Measurements from ENCODE around the gene C16orf95.

C16orf95 gene

DNA sequence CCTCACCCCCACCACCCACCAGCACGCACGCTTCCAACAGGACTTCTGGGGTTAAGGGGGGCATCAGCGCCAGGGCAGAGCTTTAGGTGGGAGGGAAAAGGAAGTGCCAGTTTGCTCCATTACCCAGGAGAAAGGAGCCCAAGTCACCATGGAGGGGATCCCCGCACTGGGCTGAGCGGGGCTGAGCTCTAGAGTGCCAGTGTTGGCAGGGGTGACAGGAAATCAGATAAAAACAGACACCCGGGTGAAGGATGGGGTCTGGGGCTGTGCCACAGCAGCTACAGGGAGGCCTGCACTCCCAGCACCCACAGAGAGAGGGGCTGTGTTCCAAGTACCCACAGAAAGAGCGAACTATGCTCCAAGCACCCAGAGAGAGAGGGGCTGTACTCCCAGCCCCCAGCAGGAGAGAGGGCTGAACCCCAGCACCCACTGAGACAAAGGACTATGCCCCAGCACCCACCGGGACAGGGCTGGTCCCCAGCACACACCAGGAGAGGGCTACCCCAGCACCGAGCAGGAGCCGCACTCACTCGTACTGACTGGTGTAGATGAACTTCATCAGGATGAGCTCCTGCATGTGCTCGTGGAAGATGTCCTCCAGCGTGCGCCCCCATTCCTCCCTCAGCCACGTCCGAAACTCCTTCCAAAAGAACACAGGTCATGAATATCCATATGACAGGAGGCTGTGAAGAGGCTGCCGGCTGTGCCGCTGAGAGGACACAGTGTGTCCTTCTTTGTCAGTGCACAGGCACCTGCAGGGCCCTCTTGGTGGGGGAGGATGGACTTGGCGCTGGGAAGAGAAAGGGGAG is 18.6 kb upstream of the C16orf95 start:
- peak in 2 of 3 donors; percentile 21 to 24 for DNase-seq
- Histone ChIP-seq H3K9me3 (ENCODE audit: control extremely low read depth in 1 of 5, control insufficient read depth in 4 of 5, insufficient read depth in 2 of 5, low read depth in 1 of 5, low read length in 4 of 5) (no peaks in the 10 kb centered on the region), H3K27ac (ENCODE audit: insufficient read depth in 1 of 2, low read depth in 1 of 2, low read length in 2 of 2, poor library complexity in 1 of 2, severe bottlenecking in 2 of 2) (no peak overlapping the region), H3K27me3 (replicated peaks in 2 of 5; ENCODE audit: control insufficient read depth in 4 of 5, insufficient read depth in 5 of 5, low read length in 4 of 5) (no peaks in the 10 kb centered on the region), H3K4me1 (ENCODE audit: control extremely low read depth in 1 of 4, control insufficient read depth in 4 of 4, insufficient read depth in 4 of 4, low read length in 3 of 4) (peaks cover 6 to 35% (median 26%) of the 10 kb centered on the region in 4 experiments), H3K36me3 (ENCODE audit: control insufficient read depth in 4 of 4, insufficient read depth in 4 of 4, low read length in 3 of 4) (peaks cover 7 to 55% (median 32%) of the 10 kb centered on the region in 4 experiments), H3K4me3 (ENCODE audit: control insufficient read depth in 1 of 7, extremely low read depth in 1 of 7, insufficient read depth in 4 of 7, low read depth in 2 of 7, low read length in 6 of 7) (no peak overlapping the region)
- WGBS (ENCODE audit: insufficient coverage), result 74% methylated on average over 14 of the region's 19 CpGs
- POLR2A ChIA-PET, result no interaction called here
- CTCF ChIA-PET, result interaction anchor here (1.2 to 2.2 kb wide), 2 partner anchors 11 to 58 kb away, joined by 7 to 8 read pairs; no protein-coding TSS in a partner anchor

- Histone ChIP-seq H3K36me3 (ENCODE audit: control insufficient read depth in 4 of 4, insufficient read depth in 4 of 4, low read length in 3 of 4) (peaks cover 7 to 64% (median 38%) of the 10 kb centered on the region in 4 experiments), H3K27ac (ENCODE audit: insufficient read depth in 1 of 2, low read depth in 1 of 2, low read length in 2 of 2, poor library complexity in 1 of 2, severe bottlenecking in 2 of 2) (no peak overlapping the region), H3K4me3 (ENCODE audit: control insufficient read depth in 1 of 7, extremely low read depth in 1 of 7, insufficient read depth in 4 of 7, low read depth in 2 of 7, low read length in 6 of 7) (no peak overlapping the region), H3K9me3 (ENCODE audit: control extremely low read depth in 1 of 5, control insufficient read depth in 4 of 5, insufficient read depth in 2 of 5, low read depth in 1 of 5, low read length in 4 of 5) (no peaks in the 10 kb centered on the region), H3K4me1 (ENCODE audit: control extremely low read depth in 1 of 4, control insufficient read depth in 4 of 4, insufficient read depth in 4 of 4, low read length in 3 of 4) (peaks cover 6 to 35% (median 26%) of the 10 kb centered on the region in 4 experiments), H3K27me3 (replicated peaks in 2 of 5; ENCODE audit: control insufficient read depth in 4 of 5, insufficient read depth in 5 of 5, low read length in 4 of 5) (no peaks in the 10 kb centered on the region)
- no peak for DNase-seq
- CTCF ChIA-PET, result interaction anchor here (1.2 to 2.2 kb wide), 2 partner anchors 10 to 59 kb away, joined by 7 to 8 read pairs; no protein-coding TSS in a partner anchor
- POLR2A ChIA-PET, result no interaction called here
- WGBS (ENCODE audit: insufficient coverage), result 92% methylated on average over 25 of the region's 29 CpGs
These were observed 17.7 kb upstream of the C16orf95 start for GRCh38 chr16:87334651-87335624.

DNA sequence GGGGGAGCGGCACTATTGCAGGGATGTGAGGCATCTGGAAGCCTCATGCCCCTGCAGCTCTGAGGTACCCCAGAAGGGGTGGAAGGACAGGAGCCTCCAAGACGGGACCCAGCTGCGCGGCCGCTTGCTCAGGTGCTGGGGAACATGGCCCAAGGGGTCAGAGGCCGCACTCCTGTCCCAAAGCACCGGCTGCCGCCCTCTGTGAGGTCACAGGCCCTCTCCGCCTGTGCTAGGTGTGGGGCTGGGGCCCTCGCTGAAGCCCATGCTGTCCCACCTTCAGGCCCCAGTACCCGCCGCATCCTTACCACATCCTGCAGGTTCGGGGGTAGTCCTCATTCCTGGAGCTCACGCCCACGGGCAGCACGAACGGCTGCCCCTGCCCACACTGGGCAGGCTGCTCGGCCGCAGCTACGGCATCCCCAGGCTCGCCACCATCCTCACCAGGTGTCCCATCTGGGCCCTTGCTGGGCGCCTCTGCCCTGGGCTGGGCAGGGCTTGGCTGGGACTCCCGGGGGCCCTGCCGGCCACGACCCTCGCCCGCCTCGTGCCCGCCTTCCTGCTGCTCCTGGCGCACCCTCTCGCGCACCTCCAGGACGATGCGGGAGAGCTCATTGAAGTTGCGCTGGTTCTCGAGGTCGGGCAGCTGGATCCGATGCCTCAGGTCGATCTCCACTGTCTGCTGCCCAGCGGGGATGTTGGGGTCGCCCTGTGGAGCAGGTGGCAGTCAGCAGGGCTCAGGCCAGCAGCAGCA is 16.6 kb upstream of the C16orf95 start:
- ChIA-PET POLR2A (no interaction called here), CTCF (interaction anchor here (3.1 kb wide), 1 partner anchor 9 kb away, joined by 11 read pairs; no protein-coding TSS in a partner anchor)
- no peak for DNase-seq
- H3K27me3 ChIP-seq (replicated peaks in 2 of 5; ENCODE audit: control insufficient read depth in 4 of 5, insufficient read depth in 5 of 5, low read length in 4 of 5), result no peaks in the 10 kb centered on the region
- H3K4me3 ChIP-seq (ENCODE audit: control insufficient read depth in 1 of 7, extremely low read depth in 1 of 7, insufficient read depth in 4 of 7, low read depth in 2 of 7, low read length in 6 of 7), result no peak overlapping the region
- H3K4me1 ChIP-seq (ENCODE audit: control extremely low read depth in 1 of 4, control insufficient read depth in 4 of 4, insufficient read depth in 4 of 4, low read length in 3 of 4), result peaks cover 6 to 35% (median 26%) of the 10 kb centered on the region in 4 experiments
- 96% methylated on average over 40 of the region's 41 CpGs for WGBS (ENCODE audit: insufficient coverage)
- H3K9me3 ChIP-seq (ENCODE audit: control extremely low read depth in 1 of 5, control insufficient read depth in 4 of 5, insufficient read depth in 2 of 5, low read depth in 1 of 5, low read length in 4 of 5), result no peaks in the 10 kb centered on the region
- no peak overlapping the region for H3K27ac ChIP-seq (ENCODE audit: insufficient read depth in 1 of 2, low read depth in 1 of 2, low read length in 2 of 2, poor library complexity in 1 of 2, severe bottlenecking in 2 of 2)
- H3K36me3 ChIP-seq (ENCODE audit: control insufficient read depth in 4 of 4, insufficient read depth in 4 of 4, low read length in 3 of 4), result peaks cover 3 to 67% (median 43%) of the 10 kb centered on the region in 4 experiments

GRCh38 chr16:87333101-87333500 is 15.9 kb upstream of the C16orf95 start:
- Histone ChIP-seq H3K27ac (ENCODE audit: insufficient read depth in 1 of 2, low read depth in 1 of 2, low read length in 2 of 2, poor library complexity in 1 of 2, severe bottlenecking in 2 of 2) (no peak overlapping the region), H3K36me3 (ENCODE audit: control insufficient read depth in 4 of 4, insufficient read depth in 4 of 4, low read length in 3 of 4) (peaks cover 3 to 70% (median 44%) of the 10 kb centered on the region in 4 experiments), H3K4me1 (ENCODE audit: control extremely low read depth in 1 of 4, control insufficient read depth in 4 of 4, insufficient read depth in 4 of 4, low read length in 3 of 4) (peaks cover 6 to 33% (median 24%) of the 10 kb centered on the region in 4 experiments), H3K9me3 (ENCODE audit: control extremely low read depth in 1 of 5, control insufficient read depth in 4 of 5, insufficient read depth in 2 of 5, low read depth in 1 of 5, low read length in 4 of 5) (no peaks in the 10 kb centered on the region), H3K4me3 (ENCODE audit: control insufficient read depth in 1 of 7, extremely low read depth in 1 of 7, insufficient read depth in 4 of 7, low read depth in 2 of 7, low read length in 6 of 7) (no peak overlapping the region), H3K27me3 (replicated peaks in 2 of 5; ENCODE audit: control insufficient read depth in 4 of 5, insufficient read depth in 5 of 5, low read length in 4 of 5) (no peaks in the 10 kb centered on the region)
- ChIA-PET POLR2A (no interaction called here), CTCF (interaction anchor here (1.2 to 3.1 kb wide), 4 partner anchors 9 to 61 kb away, joined by 3 to 11 read pairs (median 4); no protein-coding TSS in a partner anchor)
- no peak for DNase-seq
- WGBS (ENCODE audit: insufficient coverage), result 94% methylated on average over 13 of the region's 15 CpGs

- Histone ChIP-seq H3K27ac (ENCODE audit: insufficient read depth in 1 of 2, low read depth in 1 of 2, low read length in 2 of 2, poor library complexity in 1 of 2, severe bottlenecking in 2 of 2) (no peak overlapping the region), H3K4me1 (ENCODE audit: control extremely low read depth in 1 of 4, control insufficient read depth in 4 of 4, insufficient read depth in 4 of 4, low read length in 3 of 4) (peaks cover 0 to 24% (median 17%) of the 10 kb centered on the region in 4 experiments), H3K36me3 (ENCODE audit: control insufficient read depth in 4 of 4, insufficient read depth in 4 of 4, low read length in 3 of 4) (peaks cover 3 to 69% (median 44%) of the 10 kb centered on the region in 4 experiments), H3K9me3 (ENCODE audit: control extremely low read depth in 1 of 5, control insufficient read depth in 4 of 5, insufficient read depth in 2 of 5, low read depth in 1 of 5, low read length in 4 of 5) (no peaks in the 10 kb centered on the region), H3K27me3 (replicated peaks in 2 of 5; ENCODE audit: control insufficient read depth in 4 of 5, insufficient read depth in 5 of 5, low read length in 4 of 5) (no peaks in the 10 kb centered on the region), H3K4me3 (ENCODE audit: control insufficient read depth in 1 of 7, extremely low read depth in 1 of 7, insufficient read depth in 4 of 7, low read depth in 2 of 7, low read length in 6 of 7) (no peak overlapping the region)
- DNase-seq, result no peak
- 96% methylated on average over 6 of the region's 10 CpGs for WGBS (ENCODE audit: insufficient coverage)
- ChIA-PET CTCF (interaction anchor here (1.2 to 3.1 kb wide), 4 partner anchors 8 to 62 kb away, joined by 3 to 11 read pairs (median 4); no protein-coding TSS in a partner anchor), POLR2A (no interaction called here)
These were observed 15.0 kb upstream of the C16orf95 start for GRCh38 chr16:87332150-87332549.

GRCh38 chr16:87331241-87331801 is 14.1 kb upstream of the C16orf95 start:
- H3K27ac ChIP-seq (ENCODE audit: insufficient read depth in 1 of 2, low read depth in 1 of 2, low read length in 2 of 2, poor library complexity in 1 of 2, severe bottlenecking in 2 of 2), result no peak overlapping the region
- no peak overlapping the region for H3K4me3 ChIP-seq (ENCODE audit: control insufficient read depth in 1 of 7, extremely low read depth in 1 of 7, insufficient read depth in 4 of 7, low read depth in 2 of 7, low read length in 6 of 7)
- DNase-seq, result no peak
- 96% methylated on average over 28 of the region's 31 CpGs for WGBS (ENCODE audit: insufficient coverage)
- peaks cover 0 to 16% (median 9%) of the 10 kb centered on the region in 4 experiments for H3K4me1 ChIP-seq (ENCODE audit: control extremely low read depth in 1 of 4, control insufficient read depth in 4 of 4, insufficient read depth in 4 of 4, low read length in 3 of 4)
- CTCF ChIA-PET, result interaction anchor here (1.9 to 3.1 kb wide), 3 partner anchors 7 to 63 kb away, joined by 6 to 11 read pairs (median 8); no protein-coding TSS in a partner anchor
- H3K9me3 ChIP-seq (ENCODE audit: control extremely low read depth in 1 of 5, control insufficient read depth in 4 of 5, insufficient read depth in 2 of 5, low read depth in 1 of 5, low read length in 4 of 5), result no peaks in the 10 kb centered on the region
- POLR2A ChIA-PET, result no interaction called here
- H3K36me3 ChIP-seq (ENCODE audit: control insufficient read depth in 4 of 4, insufficient read depth in 4 of 4, low read length in 3 of 4), result peaks cover 3 to 69% (median 44%) of the 10 kb centered on the region in 4 experiments
- no peaks in the 10 kb centered on the region for H3K27me3 ChIP-seq (replicated peaks in 2 of 5; ENCODE audit: control insufficient read depth in 4 of 5, insufficient read depth in 5 of 5, low read length in 4 of 5)
